ENCODE measurements around the gene KCNMB4. TPM values are rescaled to one million over a fixed set of nuclear protein-coding genes. Genes with fewer than 3 reads are reported as not detected.

Gene KCNMB4
- polyA plus RNA-seq, 1 of the 3 experiments (the other 2 are of a cell fraction), result 0.74 TPM

DNA sequence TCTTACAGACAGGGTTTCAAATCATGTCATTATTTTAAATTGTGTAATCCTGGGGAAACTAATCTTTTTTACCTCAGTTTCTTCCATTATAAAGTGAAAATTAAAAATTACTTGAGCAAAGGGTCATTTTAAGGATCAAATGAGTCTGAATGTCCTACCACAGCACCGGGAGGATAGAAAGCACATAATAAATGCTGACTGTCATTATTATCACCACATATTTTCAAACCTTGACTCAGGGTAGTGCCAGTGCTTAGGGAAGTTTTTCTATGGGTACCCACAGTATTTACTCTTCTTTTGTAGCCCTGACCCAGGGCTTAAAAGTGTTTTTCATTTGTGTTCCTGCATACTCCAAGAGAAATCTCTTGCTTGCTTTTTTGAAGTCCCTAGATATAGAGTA is 60.5 kb downstream of the KCNMB4 start (continued):
- TF ChIP-seq, protein P1, sequence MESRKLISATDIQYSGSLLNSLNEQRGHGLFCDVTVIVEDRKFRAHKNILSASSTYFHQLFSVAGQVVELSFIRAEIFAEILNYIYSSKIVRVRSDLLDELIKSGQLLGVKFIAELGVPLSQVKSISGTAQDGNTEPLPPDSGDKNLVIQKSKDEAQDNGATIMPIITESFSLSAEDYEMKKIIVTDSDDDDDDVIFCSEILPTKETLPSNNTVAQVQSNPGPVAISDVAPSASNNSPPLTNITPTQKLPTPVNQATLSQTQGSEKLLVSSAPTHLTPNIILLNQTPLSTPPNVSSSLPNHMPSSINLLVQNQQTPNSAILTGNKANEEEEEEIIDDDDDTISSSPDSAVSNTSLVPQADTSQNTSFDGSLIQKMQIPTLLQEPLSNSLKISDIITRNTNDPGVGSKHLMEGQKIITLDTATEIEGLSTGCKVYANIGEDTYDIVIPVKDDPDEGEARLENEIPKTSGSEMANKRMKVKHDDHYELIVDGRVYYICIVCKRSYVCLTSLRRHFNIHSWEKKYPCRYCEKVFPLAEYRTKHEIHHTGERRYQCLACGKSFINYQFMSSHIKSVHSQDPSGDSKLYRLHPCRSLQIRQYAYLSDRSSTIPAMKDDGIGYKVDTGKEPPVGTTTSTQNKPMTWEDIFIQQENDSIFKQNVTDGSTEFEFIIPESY (IDR thresholded peaks at IDR 0.05; ENCODE audit: borderline replicate concordance, low read depth), result no peak
- TF ChIP-seq, protein P2, sequence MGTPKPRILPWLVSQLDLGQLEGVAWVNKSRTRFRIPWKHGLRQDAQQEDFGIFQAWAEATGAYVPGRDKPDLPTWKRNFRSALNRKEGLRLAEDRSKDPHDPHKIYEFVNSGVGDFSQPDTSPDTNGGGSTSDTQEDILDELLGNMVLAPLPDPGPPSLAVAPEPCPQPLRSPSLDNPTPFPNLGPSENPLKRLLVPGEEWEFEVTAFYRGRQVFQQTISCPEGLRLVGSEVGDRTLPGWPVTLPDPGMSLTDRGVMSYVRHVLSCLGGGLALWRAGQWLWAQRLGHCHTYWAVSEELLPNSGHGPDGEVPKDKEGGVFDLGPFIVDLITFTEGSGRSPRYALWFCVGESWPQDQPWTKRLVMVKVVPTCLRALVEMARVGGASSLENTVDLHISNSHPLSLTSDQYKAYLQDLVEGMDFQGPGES (IDR thresholded peaks at IDR 0.05; ENCODE audit: low read depth, low read length), result no peak
- TF ChIP-seq GABPA (IDR thresholded peaks at IDR 0.05; ENCODE audit: low read depth), result no peak
- TF ChIP-seq TEAD4 (IDR thresholded peaks at IDR 0.05; ENCODE audit: borderline replicate concordance, insufficient read depth), result no peak
- TF ChIP-seq MEF2A (IDR thresholded peaks at IDR 0.05; ENCODE audit: borderline replicate concordance, low read depth), result no peak
- TF ChIP-seq EP300 (IDR thresholded peaks at IDR 0.05; ENCODE audit: borderline replicate concordance in 1 of 2, low read depth in 1 of 2, low read length in 1 of 2), result no peak

DNA sequence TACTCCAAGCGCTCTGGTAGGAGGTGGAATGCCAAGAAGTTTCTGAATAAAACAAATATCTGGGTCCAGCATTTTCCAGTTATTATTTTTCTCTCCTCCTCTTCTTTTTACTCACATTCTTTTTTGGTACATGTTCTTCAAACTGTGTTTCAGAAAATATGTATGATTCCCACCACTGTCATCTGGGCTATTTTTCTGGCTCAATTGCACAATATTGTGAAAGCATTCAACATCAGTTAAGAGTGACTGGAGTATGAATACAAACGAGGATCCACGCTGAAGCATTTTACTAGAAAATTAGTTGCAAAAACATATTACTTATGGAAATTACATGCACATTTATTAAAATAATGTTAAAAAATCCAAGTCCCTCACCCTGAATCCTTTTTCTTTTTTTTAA is 61.5 kb downstream of the KCNMB4 start:
- ChIA-PET POLR2A (no interaction called here), CTCF (no interaction called here)
- no peaks in the 10 kb centered on the region for H3K79me2 ChIP-seq (ENCODE audit: insufficient read depth)
- H3K4me1 ChIP-seq (ENCODE audit: control insufficient read depth in 1 of 2, insufficient read depth in 2 of 2, low read depth in 1 of 2, low read length in 1 of 2), result no peaks in the 10 kb centered on the region
- no peaks in the 10 kb centered on the region for H3K9me3 ChIP-seq
- H3K27me3 ChIP-seq (ENCODE audit: insufficient read depth), result no peaks in the 10 kb centered on the region
- no peak overlapping the region for H3K9ac ChIP-seq
- H3K4me3 ChIP-seq (ENCODE audit: low read depth in 2 of 2, low read length in 1 of 2), result no peak overlapping the region
- TF ChIP-seq RFX5 (IDR thresholded peaks at IDR 0.05; ENCODE audit: low read length), result no peak
- TF ChIP-seq JUND (IDR thresholded peaks at IDR 0.05), result no peak
- TF ChIP-seq RXRA (IDR thresholded peaks at IDR 0.05; ENCODE audit: borderline replicate concordance, low read depth), result no peak
- TF ChIP-seq, protein P3, sequence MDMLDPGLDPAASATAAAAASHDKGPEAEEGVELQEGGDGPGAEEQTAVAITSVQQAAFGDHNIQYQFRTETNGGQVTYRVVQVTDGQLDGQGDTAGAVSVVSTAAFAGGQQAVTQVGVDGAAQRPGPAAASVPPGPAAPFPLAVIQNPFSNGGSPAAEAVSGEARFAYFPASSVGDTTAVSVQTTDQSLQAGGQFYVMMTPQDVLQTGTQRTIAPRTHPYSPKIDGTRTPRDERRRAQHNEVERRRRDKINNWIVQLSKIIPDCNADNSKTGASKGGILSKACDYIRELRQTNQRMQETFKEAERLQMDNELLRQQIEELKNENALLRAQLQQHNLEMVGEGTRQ (IDR thresholded peaks at IDR 0.05; ENCODE audit: borderline replicate concordance, low read depth, low read length), result no peak
- no peak for TF ChIP-seq SIN3A (IDR thresholded peaks at IDR 0.05; ENCODE audit: borderline replicate concordance, low read depth, low read length)
- TF ChIP-seq, protein P2 (IDR thresholded peaks at IDR 0.05; ENCODE audit: low read depth, low read length), result no peak
- no peak for TF ChIP-seq FOXM1 (IDR thresholded peaks at IDR 0.05; ENCODE audit: low read depth)
- no peak for TF ChIP-seq ELF1 (IDR thresholded peaks at IDR 0.05)
- TF ChIP-seq RAD21 (IDR thresholded peaks at IDR 0.05; ENCODE audit: low read length), result no peak
- TF ChIP-seq, protein P4, sequence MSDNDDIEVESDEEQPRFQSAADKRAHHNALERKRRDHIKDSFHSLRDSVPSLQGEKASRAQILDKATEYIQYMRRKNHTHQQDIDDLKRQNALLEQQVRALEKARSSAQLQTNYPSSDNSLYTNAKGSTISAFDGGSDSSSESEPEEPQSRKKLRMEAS (IDR thresholded peaks at IDR 0.05; ENCODE audit: low read depth), result no peak
- TF ChIP-seq, protein P1 (IDR thresholded peaks at IDR 0.05; ENCODE audit: borderline replicate concordance, low read depth), result no peak
- TF ChIP-seq, protein P5, sequence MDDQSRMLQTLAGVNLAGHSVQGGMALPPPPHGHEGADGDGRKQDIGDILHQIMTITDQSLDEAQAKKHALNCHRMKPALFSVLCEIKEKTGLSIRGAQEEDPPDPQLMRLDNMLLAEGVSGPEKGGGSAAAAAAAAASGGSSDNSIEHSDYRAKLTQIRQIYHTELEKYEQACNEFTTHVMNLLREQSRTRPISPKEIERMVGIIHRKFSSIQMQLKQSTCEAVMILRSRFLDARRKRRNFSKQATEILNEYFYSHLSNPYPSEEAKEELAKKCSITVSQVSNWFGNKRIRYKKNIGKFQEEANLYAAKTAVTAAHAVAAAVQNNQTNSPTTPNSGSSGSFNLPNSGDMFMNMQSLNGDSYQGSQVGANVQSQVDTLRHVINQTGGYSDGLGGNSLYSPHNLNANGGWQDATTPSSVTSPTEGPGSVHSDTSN (IDR thresholded peaks at IDR 0.05), result no peak
- TF ChIP-seq TCF12 (IDR thresholded peaks at IDR 0.05), result no peak
- no peak for TF ChIP-seq MXI1 (IDR thresholded peaks at IDR 0.05; ENCODE audit: low read depth, low read length)
- TF ChIP-seq, protein P6, sequence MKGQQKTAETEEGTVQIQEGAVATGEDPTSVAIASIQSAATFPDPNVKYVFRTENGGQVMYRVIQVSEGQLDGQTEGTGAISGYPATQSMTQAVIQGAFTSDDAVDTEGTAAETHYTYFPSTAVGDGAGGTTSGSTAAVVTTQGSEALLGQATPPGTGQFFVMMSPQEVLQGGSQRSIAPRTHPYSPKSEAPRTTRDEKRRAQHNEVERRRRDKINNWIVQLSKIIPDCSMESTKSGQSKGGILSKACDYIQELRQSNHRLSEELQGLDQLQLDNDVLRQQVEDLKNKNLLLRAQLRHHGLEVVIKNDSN (IDR thresholded peaks at IDR 0.05; ENCODE audit: borderline replicate concordance, low read depth), result no peak
- TF ChIP-seq RCOR1 (IDR thresholded peaks at IDR 0.05; ENCODE audit: low read length), result no peak
- TF ChIP-seq SMC3 (IDR thresholded peaks at IDR 0.05; ENCODE audit: low read depth, low read length), result no peak
- no peak for TF ChIP-seq CHD2 (IDR thresholded peaks at IDR 0.05; ENCODE audit: low read length, partially characterized antibody)
- no peak for TF ChIP-seq TAF1 (IDR thresholded peaks at IDR 0.05; ENCODE audit: borderline replicate concordance, low read depth, low read length)
- TF ChIP-seq FOSL2 (IDR thresholded peaks at IDR 0.05; ENCODE audit: borderline replicate concordance, low read depth), result no peak
- no peak overlapping the region for H2AFZ ChIP-seq (ENCODE audit: low read depth)
- no peak overlapping the region for H3K4me2 ChIP-seq
- DNase-seq, result no peak
- H4K20me1 ChIP-seq (ENCODE audit: insufficient read depth), result no peaks in the 10 kb centered on the region
- H3K36me3 ChIP-seq (replicated peaks in 1 of 2; ENCODE audit: control insufficient read depth in 1 of 2, insufficient read depth in 2 of 2, low read length in 1 of 2), result no peaks in the 10 kb centered on the region
- H3K9me2 ChIP-seq, result no peaks in the 10 kb centered on the region
- no peak overlapping the region for H3K27ac ChIP-seq (ENCODE audit: low read depth in 2 of 2, low read length in 1 of 2)
- H3F3A ChIP-seq (replicated peaks; ENCODE audit: insufficient read depth), result no peaks in the 10 kb centered on the region
- WGBS (ENCODE audit: low lambda C conversion rate), result 80% methylated on average over 3 of the region's 3 CpGs
